CD4-positive, alpha-beta T cell treated with Interleukin-10 for 1 hour (primary cell): ENCODE measurements around the gene SLC4A1AP.
"Not testable (repeated sequence)": the region's sequence is repeated elsewhere in the genome, so short reads cannot be mapped to it uniquely, and the experiment has no call there.

ENCODE experiments used
- DNase-seq: peaks from one replicate; pipeline ENCODE4 v3.0.0-alpha.2; 2020

The SLC4A1AP gene

DNA sequence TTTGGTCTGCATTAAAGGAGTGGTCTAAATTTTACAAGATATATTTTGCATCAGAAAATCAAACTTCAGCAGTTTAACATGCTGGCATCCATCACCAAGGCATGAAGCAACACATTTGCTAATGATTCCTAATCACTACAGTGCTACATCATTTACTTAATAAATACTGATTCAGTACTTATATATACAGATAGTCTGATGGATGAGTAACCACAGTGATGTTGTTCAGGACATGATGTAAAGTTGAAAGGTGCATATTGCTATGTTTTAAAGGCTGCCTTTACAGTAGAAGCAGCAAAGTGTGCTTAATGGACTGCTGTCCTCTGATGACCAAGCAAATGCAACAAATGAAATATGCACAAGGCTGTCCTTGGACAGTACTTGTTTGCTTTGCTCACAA, 11.3 kb upstream of the SLC4A1AP start:
- no peak for DNase-seq

DNA sequence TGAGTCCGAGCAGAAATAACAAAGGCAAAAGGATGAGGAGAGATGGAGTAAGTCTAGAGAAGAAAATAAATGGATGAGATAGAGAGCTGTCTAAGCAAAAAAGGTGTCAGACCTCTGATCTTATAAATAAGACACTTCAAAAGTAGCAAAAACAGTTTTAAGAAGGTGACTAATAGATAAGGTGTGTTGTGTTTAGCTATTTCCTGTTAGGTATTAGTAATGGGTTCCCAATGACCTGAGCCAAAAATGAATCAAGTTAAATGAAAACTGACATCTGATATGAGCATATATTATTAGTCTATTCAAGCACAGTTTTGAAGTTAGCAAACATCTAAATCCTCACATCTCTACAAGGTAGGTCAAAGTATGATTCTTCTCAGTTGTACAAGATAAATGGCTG, 10.9 kb upstream of the SLC4A1AP start:
- no peak for DNase-seq

DNA sequence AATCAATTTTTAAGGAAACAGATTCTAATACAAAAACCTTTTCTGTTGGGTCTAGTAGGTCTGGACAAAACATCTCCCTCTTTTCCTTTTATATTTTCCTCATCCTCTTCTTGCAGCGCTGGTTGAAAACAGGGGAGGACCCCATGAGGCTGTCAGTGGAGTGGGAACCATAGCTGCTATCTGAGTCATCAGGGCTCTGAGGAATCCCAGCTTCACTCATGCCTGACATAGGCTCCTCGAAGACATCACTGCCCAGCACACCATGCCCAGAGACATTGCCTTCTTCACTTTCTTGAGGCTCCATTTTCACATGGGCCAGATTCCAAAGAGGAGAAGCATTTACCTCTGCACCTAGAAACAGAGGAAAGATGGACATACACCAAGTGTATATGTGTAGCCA, 10.3 kb upstream of the SLC4A1AP start:
- no peak for DNase-seq

DNA sequence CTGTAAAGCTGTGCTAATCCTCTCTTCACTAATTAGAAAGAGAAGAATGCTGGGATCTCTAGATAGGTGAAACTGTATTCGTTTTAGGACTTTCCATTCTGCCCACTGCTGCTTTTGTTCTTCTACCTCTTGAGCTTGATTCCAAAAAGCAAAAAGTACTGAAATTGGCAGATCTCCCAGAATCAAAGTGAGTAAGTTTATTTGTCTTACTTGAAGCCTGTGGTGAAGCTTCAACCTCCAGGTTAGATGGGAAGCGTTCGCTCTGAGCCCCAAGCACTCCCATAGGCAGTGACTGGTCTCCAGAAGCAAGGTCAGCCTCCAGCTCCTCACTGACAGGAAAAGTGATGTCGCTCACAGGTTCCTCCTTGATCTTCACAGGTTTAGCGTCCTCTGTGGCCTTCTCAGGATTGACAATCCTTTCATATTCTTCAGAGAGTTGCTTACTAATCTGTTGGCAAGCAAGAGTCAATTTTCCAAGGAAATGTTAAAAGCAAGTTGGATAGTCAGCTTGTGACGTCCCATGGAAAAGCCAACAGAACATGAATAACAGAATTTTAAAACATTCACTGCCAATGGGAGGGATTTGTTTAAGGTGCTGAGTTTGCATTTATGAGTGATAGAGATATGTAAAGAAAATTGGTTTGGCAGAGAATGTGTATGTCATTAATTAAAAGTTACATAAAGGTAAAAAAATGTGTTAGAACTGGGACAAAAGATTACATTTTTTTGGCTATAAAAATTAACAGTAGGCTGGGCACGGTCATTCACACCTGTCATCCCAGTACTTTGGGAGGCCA, 8.3 kb upstream of the SLC4A1AP start:
- DNase-seq: no peak

DNA sequence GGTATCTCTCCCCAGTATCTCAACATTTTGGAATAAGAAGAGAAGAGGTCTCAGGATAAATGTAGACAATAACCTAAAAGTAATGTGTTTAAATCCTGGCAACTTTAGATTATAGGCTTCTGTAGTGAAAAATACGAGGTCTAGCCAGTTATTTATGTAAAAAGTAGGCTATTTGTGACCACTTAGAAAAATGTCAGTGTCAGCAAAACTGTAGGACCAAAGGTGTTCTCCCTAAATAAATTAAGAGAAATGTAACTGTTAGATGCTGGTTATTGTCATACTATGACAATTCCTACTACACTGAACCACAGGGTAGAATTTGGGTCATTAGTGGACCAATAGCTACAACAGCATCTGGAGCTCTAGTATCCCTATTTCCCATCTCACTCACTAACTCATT, 2.3 kb upstream of the SLC4A1AP start:
- no peak for DNase-seq

DNA sequence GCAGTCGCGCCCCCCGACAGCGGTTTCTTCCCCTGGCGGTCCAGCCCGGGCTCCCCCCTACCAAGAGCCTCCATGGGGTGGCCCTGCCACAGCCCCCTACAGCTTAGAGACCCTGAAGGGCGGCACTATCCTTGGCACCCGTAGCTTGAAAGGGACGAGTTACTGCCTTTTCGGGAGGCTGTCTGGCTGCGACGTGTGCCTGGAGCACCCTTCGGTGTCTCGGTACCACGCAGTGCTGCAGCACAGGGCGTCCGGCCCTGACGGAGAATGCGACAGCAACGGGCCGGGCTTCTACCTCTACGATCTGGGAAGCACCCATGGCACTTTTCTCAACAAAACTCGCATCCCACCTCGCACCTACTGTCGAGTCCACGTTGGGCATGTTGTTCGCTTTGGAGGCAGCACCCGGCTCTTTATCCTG, 475 bp downstream of the SLC4A1AP start:
- no peak for DNase-seq

DNA sequence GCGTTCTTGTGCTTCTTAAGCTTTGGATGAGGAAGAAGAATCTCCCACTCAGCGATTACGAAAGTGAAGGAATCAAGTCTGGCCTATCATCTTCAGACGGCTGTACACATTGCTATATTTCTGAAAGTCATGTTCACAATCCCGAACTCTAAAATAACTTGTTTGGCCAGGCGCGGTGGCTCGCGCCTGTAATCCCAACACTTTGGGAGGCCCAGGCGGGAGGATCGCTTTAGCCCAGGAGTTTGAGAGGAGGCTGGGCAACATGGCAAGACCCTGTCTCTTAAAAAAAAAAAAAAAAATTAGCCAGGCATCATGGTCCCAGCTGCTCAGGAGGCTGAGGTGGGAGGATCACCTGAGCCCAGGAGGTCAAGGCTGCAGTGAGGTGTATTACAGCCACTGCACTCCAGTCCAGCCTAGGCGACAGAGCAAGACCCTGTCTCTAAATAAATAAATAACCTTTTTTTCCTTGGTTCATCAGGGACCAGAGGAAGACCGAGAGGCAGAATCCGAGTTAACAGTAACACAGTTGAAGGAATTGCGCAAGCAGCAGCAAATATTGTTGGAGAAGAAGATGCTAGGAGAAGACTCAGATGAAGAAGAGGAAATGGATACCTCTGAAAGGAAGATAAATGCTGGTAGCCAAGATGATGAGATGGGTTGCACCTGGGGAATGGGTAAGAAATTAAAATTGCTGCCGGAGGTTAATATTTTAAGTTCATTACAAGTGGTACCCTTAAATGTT, 1.1 kb downstream of the SLC4A1AP start:
- no peak for DNase-seq

DNA sequence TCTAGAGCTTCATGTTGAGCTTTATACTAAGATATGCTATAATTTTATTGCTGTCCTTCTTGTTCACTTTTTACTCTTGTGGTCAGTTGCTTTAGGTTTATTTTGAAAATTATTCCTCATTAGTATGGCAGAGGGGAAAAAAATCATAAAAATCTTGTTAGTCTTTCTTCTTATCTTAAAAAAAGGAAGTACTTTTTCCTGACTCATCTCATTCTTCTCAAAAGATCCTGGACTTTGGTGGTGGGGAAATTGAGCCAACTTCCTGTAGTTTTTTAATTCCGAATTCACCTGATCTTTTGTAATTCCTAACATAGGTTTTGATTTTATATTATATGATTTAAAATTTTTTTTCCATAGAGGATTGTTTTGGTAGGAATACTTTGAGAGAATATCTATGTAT, 3.8 kb downstream of the SLC4A1AP start:
- DNase-seq: no peak

DNA sequence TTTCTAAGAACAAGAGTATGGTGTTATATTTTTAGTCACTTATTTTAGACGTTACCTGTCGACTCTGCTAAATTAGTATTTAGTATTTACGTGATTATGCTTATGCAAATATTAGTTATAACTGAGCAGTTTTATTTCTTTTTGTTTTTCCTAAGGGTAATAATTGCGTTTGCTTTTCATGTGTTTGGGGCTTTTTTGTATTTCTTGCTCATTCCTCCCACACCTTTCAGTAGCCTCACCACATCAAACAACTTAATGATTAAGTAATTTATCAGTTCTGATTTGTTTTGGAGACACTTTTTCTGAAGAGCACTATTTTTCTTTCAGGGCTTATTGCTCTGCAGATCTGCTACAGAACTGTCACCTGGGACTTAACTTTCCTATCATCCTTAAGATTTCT, 7.5 kb downstream of the SLC4A1AP start:
- DNase-seq: no peak

DNA sequence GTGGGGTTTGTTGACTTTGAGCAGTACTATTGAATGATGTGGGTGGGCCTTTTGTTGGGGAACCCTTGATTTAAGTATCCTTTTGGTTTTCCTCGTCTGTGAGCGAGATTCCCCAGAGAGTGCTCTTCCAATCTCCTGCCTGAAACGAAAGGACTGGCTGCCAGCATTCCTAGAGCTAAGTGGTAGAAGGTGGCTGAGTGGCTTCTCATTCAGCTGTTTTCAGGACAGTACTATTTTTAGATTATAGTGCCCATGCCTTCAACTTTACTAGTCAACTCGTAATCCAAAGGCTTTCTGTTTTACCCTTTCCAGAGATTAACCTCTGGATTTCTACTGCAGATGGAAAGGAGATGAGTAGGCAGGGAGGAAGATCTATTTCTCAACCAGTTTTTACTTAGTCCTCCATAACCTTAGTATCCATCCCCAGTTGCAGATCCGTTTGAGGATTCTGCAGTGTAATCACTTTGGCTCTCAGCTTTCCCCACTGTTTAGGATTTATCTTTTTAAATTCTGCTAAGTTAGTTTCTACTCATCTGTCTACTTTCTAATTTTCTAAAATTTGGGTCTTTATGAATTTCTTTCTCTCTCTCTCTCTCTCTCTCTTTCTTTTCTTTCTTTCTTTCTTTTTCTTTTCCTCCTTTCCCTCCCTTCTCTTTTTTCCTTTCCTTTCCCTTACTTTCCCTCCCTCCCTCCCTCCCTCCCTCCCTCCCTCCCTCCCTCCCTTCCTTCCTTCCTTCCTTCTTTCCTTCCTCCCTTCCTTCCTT, 9.2 kb downstream of the SLC4A1AP start:
- DNase-seq: no peak

DNA sequence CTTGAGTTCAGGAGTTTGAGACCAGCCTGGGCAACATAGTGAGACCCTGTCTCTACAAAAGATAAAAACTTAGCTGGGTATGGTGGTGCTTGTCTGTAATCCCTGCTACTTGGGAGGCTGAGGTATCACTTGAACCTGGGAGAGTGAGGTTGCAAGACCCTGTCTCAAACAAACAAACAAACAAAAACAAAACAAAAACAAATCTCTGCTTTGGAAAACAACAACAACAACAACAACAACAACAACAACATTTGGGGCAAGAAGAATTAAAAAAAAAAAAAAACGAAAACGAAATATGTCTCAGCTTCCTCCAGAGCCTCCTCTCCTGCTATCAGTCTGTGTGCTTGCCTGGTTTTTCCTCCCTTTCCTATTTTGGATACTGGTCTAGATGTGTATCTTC, 16.9 kb downstream of the SLC4A1AP start:
- DNase-seq: no peak

DNA sequence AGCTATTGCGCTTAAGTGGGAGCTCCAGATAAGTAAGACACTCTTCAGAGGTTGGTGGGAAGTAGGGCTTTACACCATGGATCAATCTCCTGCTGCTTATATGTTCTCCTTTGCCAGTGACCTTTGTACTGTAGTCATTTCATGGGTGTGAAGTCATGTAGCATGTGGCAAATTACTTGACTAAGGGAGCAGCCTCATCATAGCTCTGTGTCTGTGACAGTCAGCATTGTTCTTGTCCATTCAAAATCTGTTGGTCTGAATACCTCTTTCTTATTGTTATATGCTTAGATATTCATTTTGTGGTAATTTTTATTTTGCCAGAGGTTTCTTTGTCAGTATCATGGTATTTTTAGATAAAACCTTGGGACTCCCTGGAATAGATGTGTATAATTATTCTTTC, 18.2 kb downstream of the SLC4A1AP start:
- DNase-seq: no peak

DNA sequence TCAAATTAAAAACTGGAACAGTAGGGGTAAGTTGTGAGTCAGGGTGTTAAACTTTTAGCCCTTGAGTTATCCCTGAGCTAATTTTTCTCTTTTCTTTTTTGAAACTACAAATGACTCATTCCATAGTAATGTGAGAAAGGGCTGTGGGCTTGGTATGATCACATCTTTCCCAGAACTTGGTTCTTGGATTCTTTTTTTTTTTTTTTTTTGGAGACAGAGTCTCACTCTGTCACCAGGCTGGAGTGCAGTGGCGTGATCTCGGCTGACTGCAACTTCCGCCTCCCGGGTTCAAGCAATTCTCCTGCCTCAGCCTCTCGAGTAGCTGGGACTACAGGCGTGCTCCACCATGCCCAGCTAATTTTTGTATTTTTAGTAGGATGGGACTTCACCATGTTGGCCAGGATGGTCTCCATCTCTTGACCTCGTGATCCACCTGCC, 18.7 kb downstream of the SLC4A1AP start:
- not testable (repeated sequence) for DNase-seq

DNA sequence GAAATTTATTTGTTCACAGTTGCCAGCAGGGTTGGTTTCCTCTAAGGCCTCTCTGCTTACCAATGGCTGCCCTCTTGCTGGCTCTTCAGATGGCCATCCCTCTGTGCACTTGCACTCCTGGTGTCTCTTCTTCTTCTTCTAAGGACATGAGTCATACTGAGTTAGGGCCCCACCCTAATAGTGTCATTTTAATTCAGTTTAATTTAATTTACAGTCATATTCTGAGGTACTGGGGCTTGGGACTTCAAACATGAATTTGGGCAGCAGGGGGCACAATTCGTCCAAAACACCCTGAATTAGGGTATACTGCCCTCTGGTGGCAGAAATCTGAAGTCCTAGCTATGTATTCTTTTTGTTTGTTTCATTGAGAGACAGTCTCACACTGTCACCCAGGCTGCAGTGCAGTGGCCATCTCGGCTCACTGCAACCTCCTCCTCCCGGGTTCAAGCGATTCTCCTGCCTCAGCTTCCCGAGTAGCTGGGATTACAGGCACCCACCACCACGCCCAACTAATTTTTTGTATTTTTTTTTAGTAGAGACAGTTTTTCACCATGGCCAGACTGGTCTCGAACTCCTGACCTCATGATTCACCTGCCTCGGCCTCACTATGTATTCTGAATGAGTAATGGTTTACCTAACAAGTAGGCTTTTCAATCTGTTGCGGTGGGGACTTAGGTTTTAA, 19.8 kb downstream of the SLC4A1AP start:
- DNase-seq: peak; percentile 94

DNA sequence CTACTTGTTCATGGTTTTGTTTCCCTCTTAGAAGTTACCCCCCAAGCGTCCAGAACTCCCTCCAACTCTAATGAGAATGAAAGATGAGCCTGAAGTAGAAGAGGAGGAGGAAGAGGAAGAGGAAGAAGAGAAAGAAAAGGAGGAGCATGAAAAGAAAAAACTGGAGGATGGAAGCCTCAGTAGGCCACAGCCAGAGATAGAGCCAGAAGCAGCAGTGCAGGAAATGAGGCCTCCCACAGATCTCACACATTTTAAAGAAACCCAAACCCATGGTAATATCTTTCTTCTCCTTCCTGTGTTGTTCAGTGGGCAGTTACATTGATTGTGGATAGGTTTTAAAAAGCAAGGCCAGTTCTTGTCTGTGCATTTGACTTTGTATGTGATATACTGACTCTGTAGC, 21.3 kb downstream of the SLC4A1AP start:
- peak; percentile 32 for DNase-seq

DNA sequence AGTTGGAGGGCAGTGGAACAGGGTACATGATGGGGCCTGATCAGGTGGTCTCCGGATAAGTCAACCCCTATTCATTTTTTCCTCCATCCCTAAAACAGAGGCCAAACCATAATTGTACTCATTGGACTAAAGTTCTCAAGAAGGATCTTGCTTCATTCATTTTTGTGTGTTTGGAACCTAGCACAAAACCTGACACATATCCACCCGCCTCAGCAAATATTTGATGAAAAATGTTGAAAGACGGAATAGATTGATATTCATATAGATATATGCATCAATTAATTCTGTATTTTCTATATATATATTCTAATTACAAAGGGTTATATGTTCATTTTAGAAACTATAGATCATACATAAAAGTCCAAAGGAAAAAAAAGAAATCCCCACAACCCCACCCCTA, 21.9 kb downstream of the SLC4A1AP start:
- DNase-seq: no peak

DNA sequence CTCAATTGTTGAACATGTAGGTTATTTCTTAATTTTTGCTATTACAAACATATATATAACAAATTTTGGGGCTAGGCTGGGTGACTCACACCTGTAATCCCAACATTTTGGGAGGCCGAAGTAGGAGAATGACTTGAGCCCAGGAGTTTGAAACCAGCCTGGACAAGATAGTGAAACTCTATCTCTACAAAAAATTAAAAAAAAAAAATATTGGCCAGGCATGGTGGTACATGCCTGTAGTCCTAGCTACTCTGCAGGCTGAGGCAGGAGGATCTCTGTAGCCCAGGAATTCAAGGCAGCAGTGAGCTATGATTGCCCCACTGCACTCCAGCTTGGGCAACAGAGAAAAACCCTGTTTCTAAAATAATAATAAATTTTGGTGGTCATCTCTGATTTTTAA, 23.5 kb downstream of the SLC4A1AP start:
- no peak for DNase-seq

DNA sequence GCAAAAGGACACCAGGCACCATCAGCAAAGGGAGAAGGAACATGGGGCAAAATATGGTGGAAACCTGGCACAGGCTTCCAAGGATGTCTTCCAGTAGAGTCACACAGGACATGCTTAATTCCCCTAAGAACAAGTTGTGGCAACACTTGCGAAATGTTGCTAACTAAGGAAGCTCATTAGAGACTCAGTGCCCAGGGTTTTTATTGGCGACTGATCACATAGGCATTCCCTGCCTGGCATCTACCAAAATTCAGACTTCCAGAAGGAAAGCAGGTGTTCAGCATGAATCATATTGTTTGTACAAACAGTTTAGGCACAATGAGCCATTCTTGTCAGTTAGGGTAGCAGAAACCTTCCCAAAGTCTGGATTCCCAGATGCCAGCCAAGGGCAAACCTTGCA, 25.7 kb downstream of the SLC4A1AP start:
- DNase-seq: no peak

DNA sequence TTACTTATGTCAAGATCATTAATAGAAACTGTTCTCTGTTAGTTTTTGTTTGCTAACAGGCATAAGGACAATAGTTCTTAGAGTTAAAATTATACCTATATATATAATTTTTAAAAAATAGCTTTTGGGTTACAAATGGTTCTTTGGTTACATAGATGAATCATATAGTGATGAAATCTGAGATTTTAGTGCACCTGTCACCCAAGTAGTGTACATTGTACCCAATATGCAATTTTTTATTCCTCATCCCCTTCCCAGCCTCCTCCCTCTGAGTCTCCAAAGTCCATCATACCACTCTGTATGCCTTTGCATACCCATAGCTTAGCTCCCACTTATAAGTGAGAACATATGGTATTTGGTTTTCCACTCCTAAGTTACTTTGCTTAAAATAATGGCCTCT, 26.4 kb downstream of the SLC4A1AP start:
- no peak for DNase-seq

DNA sequence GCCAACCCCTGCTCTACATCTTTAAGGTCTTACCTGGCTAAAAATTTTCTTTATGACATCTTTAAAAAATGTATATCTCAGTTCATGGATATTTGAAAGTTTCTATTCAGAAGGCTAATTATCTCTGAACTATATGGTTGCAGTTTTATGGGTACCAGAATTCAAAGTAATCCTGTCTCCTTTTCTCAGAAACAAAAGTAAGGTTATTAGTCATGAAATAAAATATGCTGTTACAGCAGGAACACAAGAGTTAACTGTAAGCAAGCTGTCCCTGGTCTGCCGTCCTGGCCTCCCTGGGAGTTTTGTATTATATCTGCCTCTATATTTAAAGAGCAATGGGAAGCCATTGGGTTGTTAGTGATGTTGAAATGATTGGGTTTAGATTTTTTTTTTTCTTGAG, 34.0 kb downstream of the SLC4A1AP start:
- DNase-seq: no peak

DNA sequence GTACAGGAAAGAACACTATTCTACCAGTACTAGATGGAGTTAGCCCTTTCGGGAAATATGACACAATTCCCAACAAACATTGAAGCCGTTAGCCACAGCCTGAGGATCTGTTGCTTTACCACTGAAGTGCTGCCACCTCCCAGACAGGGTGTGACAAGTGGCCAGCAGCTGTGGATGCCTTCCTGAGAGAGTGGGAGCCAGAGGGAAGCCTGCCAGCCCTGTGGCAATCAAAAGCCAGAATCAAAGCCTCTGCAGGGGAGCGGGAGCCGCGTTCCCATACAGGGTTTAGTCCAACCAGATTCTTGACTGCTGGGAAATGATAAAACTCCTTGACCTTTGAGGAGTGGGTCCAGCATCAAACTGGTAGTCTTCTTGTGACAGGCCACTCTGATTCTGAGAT, 38.0 kb downstream of the SLC4A1AP start:
- no peak for DNase-seq

DNA sequence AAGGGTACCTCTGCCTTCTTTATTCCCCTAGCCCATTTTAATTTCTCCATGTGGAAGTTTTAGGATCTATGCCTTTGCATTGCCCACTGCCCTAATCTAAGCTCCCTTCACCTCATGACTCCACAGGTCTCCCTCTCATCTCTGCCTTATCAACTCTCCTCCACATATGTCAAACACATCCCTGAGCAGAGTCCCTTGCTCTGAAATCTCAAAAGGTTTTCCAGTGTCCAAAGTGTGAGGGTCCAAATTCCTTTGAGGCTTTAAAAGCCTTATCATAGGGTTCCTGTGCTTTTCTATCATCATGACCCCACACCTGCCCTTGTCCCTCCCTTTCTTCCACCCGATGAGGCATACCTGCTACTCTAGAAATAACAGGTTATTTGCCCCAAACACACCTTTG, 38.6 kb downstream of the SLC4A1AP start:
- no peak for DNase-seq
